A549 (cell line): ENCODE results near the gene SLC25A13.

ENCODE experiments used
- NR3C1 ChIP-seq: fragments of >200 bp; sonication (Bioruptor Twin); formaldehyde crosslinking; IDR thresholded peaks from 3 replicates; pipeline ENCODE4 v1.6.1; 2017
- TF ChIP-seq, protein P1 (sequence below): fragments of >200 bp; sonication (Bioruptor Twin); formaldehyde crosslinking; IDR thresholded peaks from 3 replicates; pipeline ENCODE4 v1.5.1; 2016

DNA sequence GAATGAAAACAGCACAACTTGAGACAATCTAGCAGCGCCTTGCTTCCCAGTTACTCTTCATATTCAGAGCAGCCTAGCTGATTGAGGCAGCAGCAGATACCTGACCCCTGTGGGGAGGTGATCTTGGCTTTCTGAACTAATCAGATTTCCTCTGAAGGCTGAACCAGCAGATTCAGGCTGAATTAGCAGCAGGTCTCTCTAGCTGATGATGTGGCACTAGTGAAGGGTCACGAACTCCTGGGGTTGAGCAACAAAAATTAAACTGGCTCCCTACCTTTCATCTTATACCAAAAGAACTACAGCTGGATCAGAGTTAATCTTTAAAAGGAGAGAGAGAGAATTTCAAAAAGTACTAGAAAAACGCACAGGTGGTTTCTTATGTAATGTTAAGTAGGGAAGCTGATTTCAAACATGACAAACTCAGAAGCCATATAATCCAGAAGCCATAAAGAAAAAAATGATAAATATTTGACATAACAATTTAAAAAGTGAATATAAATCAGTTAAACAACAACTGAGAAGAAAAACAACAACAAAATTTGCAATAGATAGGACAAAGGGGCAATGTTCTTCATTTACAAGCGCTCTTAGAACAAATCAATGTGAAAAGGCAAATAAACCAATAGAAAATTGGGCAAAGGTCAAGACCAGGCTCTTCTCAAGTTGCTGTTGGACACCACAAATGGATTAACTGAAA is 13.5 kb downstream of the SLC25A13 start:
- TF ChIP-seq, protein P1, sequence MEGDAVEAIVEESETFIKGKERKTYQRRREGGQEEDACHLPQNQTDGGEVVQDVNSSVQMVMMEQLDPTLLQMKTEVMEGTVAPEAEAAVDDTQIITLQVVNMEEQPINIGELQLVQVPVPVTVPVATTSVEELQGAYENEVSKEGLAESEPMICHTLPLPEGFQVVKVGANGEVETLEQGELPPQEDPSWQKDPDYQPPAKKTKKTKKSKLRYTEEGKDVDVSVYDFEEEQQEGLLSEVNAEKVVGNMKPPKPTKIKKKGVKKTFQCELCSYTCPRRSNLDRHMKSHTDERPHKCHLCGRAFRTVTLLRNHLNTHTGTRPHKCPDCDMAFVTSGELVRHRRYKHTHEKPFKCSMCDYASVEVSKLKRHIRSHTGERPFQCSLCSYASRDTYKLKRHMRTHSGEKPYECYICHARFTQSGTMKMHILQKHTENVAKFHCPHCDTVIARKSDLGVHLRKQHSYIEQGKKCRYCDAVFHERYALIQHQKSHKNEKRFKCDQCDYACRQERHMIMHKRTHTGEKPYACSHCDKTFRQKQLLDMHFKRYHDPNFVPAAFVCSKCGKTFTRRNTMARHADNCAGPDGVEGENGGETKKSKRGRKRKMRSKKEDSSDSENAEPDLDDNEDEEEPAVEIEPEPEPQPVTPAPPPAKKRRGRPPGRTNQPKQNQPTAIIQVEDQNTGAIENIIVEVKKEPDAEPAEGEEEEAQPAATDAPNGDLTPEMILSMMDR = no peak
- TF ChIP-seq NR3C1 = no peak
